KMS-11 (cell line): ENCODE data around the gene CAMKMT.

Source experiments
- H2AFZ ChIP-seq: fragments of 200-600 bp; sonication (generic); 2 replicates; pipeline ENCODE4 v1.6.1; 2016; ENCODE audit warnings: antibody characterized with exemption, mixed run types, low read depth
- H3K27ac ChIP-seq: fragments of 200-600 bp; sonication (generic); 2 replicates; pipeline ENCODE4 v1.6.1; 2016; ENCODE audit warnings: mild to moderate bottlenecking, mixed run types
- H3K27me3 ChIP-seq: fragments of 200-600 bp; sonication (generic); 2 replicates; pipeline ENCODE4 v1.6.1; 2017; ENCODE audit warnings: mild to moderate bottlenecking, low read depth, mixed run types, moderate library complexity; ENCODE audit not compliant: insufficient read depth
- H3K36me3 ChIP-seq: fragments of 200-600 bp; sonication (generic); 2 replicates; pipeline ENCODE4 v1.6.1; 2017; ENCODE audit warnings: mild to moderate bottlenecking, mixed run types; ENCODE audit not compliant: insufficient read depth
- H3K4me1 ChIP-seq: fragments of 200-600 bp; sonication (generic); 2 replicates; pipeline ENCODE4 v1.6.1; 2016; ENCODE audit warnings: mild to moderate bottlenecking, low read depth, mixed run types; ENCODE audit not compliant: poor library complexity, severe bottlenecking
- H3K4me2 ChIP-seq: fragments of 200-600 bp; sonication (generic); 2 replicates; pipeline ENCODE4 v1.7.0; 2016; ENCODE audit warnings: mild to moderate bottlenecking, mixed run types
- H3K4me3 ChIP-seq: fragments of 200-600 bp; sonication (generic); IDR thresholded peaks from 2 replicates; pipeline ENCODE4 v1.6.1; 2017; ENCODE audit warnings: low read depth, low read length, mixed read lengths; ENCODE audit not compliant: insufficient read depth
- H3K79me2 ChIP-seq: fragments of 200-600 bp; sonication (generic); 2 replicates; pipeline ENCODE4 v1.6.1; 2016; ENCODE audit warnings: low read depth, mixed run types; ENCODE audit not compliant: insufficient read depth
- H3K9ac ChIP-seq: fragments of 200-600 bp; sonication (generic); 2 replicates; pipeline ENCODE4 v1.6.1; 2016; ENCODE audit warnings: mild to moderate bottlenecking, mixed run types
- H4K20me1 ChIP-seq: fragments of 200-600 bp; sonication (generic); 2 replicates; pipeline ENCODE4 v1.6.1; 2016; ENCODE audit warnings: mild to moderate bottlenecking, mixed run types; ENCODE audit not compliant: insufficient read depth
- TF ChIP-seq, protein P1 (sequence below): fragments of 200-600 bp; sonication (generic); conservative IDR thresholded peaks from 2 replicates; pipeline ENCODE4 v1.6.1; 2017; ENCODE audit warnings: low read depth, mild to moderate bottlenecking, antibody characterized with exemption, low read length, moderate library complexity, mixed read lengths

The CAMKMT gene

GRCh38 chr2:44813165-44813564 is 451.4 kb downstream of the CAMKMT start:
- Histone ChIP-seq H3K4me1 (no peaks in the 10 kb centered on the region), H3K4me3 (no peak overlapping the region), H4K20me1 (no peaks in the 10 kb centered on the region), H3K9ac (no peak overlapping the region), H3K4me2 (no peak overlapping the region), H2AFZ (no peak overlapping the region), H3K36me3 (no peaks in the 10 kb centered on the region), H3K27ac (no peak overlapping the region), H3K27me3 (no peaks in the 10 kb centered on the region), H3K79me2 (no peaks in the 10 kb centered on the region)
- TF ChIP-seq, protein P1, sequence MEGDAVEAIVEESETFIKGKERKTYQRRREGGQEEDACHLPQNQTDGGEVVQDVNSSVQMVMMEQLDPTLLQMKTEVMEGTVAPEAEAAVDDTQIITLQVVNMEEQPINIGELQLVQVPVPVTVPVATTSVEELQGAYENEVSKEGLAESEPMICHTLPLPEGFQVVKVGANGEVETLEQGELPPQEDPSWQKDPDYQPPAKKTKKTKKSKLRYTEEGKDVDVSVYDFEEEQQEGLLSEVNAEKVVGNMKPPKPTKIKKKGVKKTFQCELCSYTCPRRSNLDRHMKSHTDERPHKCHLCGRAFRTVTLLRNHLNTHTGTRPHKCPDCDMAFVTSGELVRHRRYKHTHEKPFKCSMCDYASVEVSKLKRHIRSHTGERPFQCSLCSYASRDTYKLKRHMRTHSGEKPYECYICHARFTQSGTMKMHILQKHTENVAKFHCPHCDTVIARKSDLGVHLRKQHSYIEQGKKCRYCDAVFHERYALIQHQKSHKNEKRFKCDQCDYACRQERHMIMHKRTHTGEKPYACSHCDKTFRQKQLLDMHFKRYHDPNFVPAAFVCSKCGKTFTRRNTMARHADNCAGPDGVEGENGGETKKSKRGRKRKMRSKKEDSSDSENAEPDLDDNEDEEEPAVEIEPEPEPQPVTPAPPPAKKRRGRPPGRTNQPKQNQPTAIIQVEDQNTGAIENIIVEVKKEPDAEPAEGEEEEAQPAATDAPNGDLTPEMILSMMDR = no peak

DNA sequence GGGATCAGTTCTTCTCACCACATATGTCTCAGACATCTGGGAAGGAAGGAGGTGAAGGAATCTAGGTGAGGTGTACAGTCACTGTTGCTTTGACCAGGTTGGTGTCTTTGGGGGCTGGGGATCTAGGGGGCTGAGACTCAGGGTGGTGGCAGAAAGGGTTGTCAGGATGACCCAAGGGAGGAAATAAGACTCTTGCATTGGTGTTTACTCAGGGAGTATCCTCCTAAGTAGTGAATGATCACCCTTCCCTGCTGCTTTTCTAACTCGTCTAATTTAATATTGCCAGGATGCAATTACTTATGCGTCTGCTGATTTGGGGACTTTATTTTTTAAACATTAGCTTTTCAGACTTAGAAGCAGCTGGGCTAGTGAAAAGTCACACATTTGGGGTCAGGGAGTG is 451.9 kb downstream of the CAMKMT start:
- Histone ChIP-seq H3K27ac (no peak overlapping the region), H3K4me1 (no peaks in the 10 kb centered on the region), H3K9ac (no peak overlapping the region), H4K20me1 (no peaks in the 10 kb centered on the region), H3K36me3 (no peaks in the 10 kb centered on the region), H3K27me3 (no peaks in the 10 kb centered on the region), H2AFZ (no peak overlapping the region), H3K79me2 (no peaks in the 10 kb centered on the region), H3K4me3 (no peak overlapping the region), H3K4me2 (no peak overlapping the region)
- TF ChIP-seq, protein P1 = no peak

GRCh38 chr2:44817256-44817655 is 455.5 kb downstream of the CAMKMT start:
- Histone ChIP-seq H3K27me3 (no peaks in the 10 kb centered on the region), H4K20me1 (no peaks in the 10 kb centered on the region), H3K9ac (no peak overlapping the region), H2AFZ (no peak overlapping the region), H3K27ac (no peak overlapping the region), H3K4me1 (no peaks in the 10 kb centered on the region), H3K4me3 (no peak overlapping the region), H3K4me2 (no peak overlapping the region), H3K79me2 (no peaks in the 10 kb centered on the region), H3K36me3 (no peaks in the 10 kb centered on the region)
- TF ChIP-seq, protein P1 = no peak

GRCh38 chr2:44817673-44818335 is 456.1 kb downstream of the CAMKMT start:
- Histone ChIP-seq H3K4me1 (no peaks in the 10 kb centered on the region), H2AFZ (no peak overlapping the region), H3K4me3 (no peak overlapping the region), H3K27ac (no peak overlapping the region), H3K36me3 (no peaks in the 10 kb centered on the region), H3K79me2 (no peaks in the 10 kb centered on the region), H3K4me2 (no peak overlapping the region), H4K20me1 (no peaks in the 10 kb centered on the region), H3K27me3 (no peaks in the 10 kb centered on the region), H3K9ac (no peak overlapping the region)
- TF ChIP-seq, protein P1 = no peak
